ENCODE measurements around the gene COBLL1.

Gene COBLL1

DNA sequence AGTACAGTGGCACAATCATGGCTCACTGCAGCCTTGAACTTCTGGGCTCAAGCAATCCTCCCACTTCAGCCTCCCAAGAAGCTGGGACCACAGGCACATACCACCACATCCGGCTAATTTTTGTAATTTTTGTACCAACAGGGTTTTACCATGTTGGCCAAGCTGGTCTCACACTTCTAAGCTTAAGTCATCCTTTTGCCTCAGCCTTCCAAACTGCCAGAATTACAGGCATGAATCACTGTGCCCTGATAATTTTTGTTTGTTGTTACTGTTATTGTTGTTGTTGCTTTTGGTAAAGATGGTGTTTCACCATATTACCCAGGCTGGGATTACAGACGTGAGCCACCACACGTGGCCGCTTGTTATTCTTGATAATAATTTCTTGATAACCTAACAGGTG lies 10.5 kb upstream of the COBLL1 start:
- no peak for DNase-seq (ENCODE audit: low spot score)

DNA sequence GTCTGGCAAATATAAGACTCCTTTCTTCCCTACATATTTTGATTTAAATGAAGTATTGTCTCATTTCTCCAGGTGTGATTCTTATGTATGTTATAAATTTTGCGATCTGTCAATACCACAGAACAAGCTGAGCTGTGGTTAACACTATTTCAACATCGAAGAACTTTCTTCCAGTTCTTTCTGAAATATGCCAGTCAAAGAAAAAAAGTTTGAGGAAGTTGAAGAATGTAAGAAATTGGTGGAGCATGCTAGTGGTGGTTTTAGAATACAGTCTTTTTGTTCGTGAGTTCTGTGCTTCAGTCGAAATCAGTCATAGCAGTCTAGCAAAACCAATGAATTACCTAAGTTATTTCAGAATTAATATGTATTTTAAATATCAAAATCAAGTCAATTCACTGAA lies 8.6 kb upstream of the COBLL1 start:
- DNase-seq (ENCODE audit: low spot score), result no peak

DNA sequence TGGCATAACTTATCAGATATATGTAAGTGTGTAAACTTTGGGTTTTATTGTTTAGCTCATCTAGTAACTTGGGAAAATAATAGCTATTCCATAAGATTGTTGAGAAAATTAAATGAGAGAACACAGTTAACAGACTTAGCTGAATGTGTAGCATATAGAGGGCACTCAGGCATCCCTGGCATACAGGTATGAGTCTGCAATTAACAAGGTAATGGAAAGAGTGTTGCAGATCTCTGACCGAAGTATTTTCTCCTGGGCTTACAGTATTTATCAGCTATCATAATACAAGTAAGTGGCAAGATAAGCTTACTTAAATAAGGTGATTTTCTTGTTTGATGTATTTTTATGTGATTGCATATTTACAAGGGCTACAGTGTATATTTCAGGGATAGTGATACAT lies 7.9 kb upstream of the COBLL1 start:
- no peak for DNase-seq (ENCODE audit: low spot score)

DNA sequence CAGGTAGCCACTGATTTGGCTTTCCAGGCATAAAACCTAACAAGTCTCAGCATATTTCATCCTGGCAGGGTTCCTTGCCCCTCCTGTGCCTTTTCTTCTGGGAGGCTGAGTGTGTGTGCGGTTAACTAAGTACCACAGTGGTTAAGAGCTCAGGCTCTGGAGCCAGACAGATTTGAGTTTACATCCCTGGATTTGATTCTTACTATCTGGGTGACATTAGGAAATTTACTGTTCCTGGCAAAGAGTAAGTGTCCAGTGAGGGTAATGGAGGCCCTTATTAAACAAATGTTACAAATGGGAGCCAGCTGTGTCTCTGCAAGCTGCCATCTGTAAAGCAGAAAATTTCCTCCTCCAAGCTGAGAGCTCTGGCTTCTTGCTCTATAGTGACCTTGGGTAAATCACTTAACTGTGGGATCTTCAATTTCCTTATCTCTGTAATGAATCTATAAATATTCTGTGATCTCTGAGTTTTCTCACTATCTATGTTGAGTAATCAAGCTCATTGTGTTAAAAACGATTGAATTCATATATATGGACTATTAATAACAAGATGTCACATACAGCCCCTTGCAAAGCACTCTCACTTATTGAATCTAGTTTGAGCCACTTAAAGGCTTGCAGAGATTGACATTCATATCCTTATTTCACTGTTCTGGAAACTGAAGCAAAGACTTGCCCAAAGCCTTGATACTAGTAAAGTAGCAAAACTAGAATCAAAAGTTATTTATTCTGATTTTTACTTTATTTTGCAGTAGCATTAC lies 6.5 kb upstream of the COBLL1 start:
- no peak for DNase-seq (ENCODE audit: low spot score)

DNA sequence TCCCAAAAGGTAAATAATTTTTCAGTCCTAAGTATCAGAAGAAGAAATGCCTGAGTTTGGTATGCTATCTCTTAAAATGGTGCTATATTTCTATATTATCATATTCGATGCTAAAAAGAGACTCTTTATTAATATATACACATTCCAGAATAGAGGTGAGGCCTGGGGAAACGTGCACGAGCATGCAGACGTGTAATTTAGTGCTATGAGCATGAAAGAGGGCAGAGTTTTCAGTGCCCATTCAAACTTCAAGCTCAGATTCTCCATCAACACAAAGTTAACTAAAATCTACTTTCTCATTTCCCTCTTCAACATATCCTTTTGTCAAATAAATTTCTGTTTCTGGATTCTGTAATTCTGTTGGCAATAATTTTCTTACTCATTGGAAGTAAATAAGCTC lies 5.7 kb upstream of the COBLL1 start:
- no peak for DNase-seq (ENCODE audit: low spot score)

DNA sequence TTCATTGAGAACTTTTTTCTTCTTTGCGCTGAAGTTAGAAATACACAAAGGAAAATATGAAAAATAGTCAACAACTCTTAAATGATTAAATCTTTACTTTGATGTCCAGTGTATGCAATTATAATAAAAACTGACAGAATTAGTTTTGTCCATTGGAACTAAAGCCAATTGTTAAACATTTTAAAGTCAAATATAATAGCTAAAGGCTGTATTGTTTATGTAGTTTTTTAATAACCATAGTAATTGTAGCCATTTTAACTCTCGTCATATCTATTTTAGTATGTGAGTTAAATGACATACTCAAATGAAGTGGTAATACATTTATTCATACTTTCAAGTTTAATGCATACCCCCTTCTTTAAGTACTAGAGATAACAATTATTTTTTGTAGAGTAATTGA lies 4.7 kb upstream of the COBLL1 start:
- no peak for DNase-seq (ENCODE audit: low spot score)

DNA sequence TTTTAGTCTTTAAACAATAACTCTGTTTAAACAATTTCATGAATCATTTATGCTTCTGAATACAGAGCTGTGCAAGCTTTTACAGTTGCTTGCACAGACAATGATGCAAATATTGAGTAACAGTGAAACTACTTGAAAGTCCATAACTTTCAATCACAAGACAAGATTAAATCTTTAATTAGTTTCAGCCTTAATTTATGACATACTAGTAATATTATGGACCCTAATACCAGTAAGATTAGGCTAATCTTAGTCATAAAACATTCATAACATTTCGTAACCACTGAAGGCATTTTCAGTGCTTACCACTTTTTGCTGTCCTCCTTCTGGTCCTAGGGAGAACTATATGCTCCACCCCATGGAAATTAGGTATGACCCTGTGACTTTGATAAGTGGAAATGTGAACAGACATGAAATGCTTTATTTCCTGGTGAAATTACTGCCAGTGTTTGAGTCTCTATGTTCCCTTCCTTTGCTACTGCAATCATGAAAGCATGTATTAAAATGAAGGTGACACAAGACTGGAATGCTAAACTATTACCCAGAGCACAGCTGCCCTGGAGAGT lies 1.8 kb upstream of the COBLL1 start:
- DNase-seq (ENCODE audit: low spot score), result no peak

DNA sequence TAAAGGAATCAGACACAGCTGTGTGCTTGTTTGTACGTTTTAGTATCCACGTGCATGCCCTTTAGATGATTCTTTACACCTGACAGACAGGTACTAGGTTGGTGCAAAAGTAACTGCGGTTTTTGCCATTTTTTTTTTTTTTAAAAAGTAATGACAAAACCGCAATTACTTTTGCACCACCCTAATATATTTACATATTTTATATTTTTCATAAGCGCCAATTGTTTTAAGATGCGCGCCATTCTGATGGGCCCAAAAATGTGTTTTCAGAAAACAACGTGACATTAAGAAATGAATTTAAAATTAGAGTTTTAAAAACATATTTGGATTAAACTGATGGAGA lies 972 bp upstream of the COBLL1 start:
- no peak for DNase-seq (ENCODE audit: low spot score)

DNA sequence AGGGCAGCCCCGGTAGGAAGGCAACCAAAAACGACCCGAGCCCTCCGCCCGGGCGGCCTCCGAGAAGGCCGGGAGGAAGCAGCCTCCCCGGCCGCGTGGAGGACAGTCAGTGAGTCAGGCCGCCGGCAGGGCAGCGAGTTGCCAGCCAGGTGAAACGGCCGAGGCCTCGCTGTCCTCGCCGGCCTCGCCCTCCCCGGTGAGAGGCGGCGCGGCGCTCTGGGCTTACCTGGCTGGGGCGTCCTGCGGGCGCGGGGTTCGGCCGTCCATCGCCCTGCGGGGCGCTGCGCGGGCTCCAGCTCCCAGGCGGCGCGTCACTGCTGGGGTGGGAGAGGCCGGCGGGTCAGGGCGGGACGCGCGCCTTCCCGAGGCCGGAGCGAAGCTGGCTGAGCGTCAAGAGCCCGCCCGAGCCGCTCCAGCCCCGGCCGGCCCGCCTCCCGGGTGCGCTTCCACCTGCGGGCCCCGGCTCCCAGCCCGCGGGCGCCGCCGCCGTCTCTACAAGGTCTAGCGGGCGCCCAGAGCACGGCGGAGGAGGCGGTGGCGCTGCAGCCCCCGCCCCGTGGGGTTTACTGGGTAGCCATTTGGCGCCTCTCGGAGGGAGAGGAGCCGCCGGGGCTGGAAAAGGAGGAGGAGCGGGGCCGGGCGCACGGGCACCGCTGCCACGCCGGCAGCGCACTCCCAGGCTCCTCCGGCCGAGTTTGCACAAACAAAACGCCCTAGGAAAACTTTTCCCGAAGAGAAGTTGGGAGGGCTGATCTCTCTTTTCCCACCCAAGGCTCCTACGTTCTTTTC lies 499 bp downstream of the COBLL1 start:
- DNase-seq (ENCODE audit: low spot score), result peak; percentile 71

DNA sequence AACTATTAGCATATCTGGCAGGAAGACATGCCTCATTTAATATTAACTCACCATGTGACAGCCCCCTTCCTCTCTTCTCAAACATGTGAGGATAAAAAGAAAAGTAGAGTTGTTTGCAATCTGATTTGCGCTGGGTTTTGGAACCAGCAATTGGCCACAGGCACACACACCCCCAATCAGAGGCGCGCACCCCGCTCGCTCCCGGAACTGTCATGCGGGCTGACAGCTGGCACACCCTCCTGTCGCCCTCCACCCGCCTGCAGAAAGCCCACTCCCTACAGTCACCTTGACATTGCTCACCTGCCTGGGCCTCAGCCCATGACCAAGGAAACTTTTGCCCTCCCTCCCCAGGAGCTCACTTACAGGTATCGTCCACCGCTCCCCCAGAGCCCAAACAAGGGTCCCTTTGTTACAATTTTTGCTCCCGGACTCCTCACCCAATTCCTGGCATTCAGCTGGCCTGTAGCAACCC lies 1.1 kb downstream of the COBLL1 start:
- DNase-seq (ENCODE audit: low spot score), result peak; percentile 40

DNA sequence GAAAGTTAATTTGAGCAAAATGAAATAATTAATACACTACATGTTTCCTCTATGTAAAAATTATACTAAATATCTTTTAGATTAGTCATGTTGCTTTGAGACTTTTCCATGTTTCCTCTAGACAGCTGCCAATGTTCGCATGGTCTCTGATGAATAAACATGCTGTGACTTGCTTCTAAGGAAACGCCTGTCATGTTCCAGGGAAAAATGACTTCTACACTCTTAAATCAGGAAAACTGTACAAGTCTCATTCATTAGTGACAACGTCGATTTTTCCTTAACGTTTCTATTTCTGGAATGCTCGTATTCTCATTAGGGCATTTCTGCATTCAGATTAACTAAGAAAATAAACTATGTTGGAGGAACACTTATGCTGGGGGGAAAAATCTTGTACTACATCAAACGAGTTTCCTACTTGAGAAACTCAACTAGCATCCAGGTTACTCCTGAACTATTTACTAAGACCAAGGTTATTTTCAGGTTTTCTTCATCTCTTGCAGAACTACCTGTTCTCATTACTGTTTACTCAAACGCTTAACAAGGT lies 1.6 kb downstream of the COBLL1 start:
- DNase-seq (ENCODE audit: low spot score), result peak; percentile 49

DNA sequence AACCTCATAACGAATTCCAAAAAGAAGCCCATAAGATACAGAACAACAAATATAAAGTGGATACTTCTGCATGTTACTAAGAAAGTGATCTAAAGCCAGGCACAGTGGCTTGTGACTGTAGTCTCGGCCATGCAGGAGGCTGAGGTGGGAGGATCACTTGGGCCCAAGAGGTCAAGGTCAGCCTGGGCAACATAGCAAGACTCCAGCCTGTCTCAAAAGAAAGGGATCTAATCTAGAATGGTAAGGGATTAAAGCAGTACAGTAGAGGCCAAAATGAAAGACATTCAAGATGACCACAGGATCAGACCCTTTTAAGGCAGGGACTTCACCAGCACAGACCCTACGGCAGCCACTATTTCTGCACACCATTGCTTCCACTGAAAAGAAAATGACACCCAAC lies 3.8 kb downstream of the COBLL1 start:
- no peak for DNase-seq (ENCODE audit: low spot score)

DNA sequence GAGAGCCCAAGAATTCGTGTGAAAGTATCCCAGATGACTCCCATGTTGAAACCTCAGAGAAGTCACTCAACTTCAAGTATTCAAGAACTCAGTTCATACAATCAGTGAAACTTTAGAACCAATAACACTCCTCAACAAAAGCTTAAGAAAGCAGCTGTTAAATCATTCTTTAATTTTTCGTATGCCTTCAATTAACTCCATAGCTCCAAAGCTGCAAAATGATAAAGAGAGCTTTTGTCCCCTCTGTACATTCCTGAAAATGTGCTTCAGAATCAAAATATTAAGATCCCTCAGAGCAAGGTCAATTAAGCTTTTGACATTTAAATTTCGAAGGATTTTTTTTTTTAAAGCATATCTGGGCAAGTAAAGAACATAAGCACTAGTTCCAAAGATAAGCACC lies 4.7 kb downstream of the COBLL1 start:
- DNase-seq (ENCODE audit: low spot score), result no peak

DNA sequence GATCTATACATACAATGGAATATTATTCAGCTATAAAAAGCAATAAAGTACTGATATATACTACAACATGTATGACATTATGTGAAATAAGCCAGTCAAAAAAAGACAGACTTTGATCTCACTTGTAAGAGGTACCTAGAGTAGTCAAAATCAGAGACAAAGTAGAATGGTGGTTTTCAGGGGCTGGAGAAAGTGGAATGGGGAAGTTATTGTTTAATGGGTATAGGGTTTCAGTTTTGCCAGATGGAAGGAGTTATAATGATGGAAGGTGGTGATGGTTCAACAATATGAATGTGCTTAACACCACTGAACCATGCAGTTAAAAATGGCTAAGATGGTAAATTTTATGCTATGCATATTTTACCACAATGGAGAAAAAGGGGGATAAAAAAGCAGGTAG lies 6.3 kb downstream of the COBLL1 start:
- no peak for DNase-seq (ENCODE audit: low spot score)

DNA sequence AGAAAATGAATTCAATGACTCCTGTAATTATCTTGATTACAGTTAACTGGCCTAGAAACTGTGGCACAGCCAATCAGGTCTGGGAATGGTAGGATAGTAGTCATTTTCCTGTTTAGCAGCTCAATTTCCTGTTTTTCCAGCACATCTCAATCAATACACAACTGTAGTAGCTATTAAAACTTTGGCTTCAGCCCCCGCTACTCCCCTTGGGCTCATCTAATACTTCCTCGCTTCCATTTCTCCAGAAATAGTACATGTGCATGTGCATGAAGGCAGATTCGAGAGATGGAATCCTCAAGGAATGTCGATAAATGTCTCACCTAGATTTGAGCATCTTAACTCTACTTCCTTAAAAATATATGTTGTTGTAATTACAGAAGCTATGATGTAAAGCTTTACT lies 9.7 kb downstream of the COBLL1 start:
- no peak for DNase-seq (ENCODE audit: low spot score)

DNA sequence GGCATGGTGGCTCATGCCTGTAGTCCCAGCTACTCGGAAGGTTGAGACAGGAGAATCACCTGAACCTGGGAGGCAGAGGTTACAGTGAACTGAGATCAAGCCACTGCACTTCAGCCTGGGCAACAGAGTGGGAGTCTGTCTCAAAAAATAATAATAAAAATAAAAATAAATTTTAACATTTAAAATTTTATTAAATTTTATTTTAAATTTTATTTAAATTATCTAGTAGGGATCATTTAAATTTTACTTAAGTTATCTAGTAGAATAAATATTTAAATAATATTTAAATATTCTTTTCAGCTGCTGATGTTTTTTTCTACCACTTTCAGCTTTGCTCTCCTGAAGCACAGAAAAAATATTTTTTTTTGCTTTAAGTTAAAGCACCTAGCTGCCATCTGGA lies 10.4 kb downstream of the COBLL1 start:
- DNase-seq (ENCODE audit: low spot score), result no peak

DNA sequence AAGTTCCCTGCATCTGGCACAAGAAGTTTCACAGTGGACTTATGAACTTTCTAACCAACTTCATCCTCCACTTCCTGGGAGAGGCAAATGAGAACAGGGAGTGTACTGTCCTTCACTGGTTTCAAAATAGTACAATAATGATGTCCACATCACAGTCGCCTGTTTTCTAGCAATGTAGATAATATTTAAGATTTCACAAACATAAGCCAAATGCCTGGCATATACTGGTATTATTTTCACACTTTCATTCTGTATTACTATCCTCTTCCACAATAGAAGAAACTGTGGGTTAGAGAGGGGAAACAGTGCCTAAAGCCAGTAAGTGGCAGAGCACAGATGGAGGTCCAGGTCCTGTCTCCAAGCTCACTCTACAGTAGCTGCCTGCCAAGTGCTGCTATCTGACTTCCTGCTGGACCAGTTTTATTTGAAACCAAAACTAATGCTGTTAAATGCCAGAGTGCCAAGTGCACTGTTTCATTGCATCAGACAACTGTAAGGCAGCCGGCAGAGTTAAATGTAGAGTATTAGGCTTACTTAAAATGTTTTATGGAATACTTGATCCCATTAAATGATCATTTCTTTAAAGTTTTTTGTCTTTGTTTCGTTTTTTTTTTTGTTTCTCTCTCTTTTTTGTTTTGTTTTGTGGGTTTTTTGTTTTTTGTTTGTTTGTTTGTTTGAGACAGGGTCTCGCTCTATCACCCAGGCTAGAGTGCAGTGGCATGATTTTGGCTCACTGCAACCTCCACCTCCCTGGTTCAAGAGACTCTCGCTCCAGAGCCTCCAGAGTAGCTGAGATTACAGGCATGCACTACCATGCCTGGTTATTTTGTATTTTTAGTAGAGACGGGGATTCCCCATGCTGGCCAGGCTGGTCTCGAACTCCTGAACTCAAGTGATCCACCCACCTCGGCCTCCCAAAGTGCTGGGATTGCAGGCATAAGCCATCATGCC lies 15.1 kb downstream of the COBLL1 start:
- no peak for DNase-seq (ENCODE audit: low spot score)

DNA sequence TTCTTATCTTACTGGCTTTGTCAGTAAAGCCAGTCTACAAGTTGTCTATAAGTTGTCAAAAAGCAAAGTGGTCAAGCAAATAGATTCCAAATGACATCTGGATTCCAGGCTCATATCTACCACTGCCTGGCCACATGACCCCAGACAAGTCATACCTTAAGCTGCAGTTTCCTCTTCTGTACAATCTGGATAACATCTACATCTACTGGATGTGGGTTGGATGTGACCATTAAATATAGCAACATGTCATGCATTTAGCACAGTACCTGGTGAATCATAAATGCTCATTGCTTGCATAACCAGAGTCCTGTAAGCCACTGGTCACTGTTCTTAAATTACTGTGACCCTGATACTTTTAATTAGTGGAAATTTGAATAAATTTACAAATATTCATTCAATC lies 16.8 kb downstream of the COBLL1 start:
- DNase-seq (ENCODE audit: low spot score), result no peak

DNA sequence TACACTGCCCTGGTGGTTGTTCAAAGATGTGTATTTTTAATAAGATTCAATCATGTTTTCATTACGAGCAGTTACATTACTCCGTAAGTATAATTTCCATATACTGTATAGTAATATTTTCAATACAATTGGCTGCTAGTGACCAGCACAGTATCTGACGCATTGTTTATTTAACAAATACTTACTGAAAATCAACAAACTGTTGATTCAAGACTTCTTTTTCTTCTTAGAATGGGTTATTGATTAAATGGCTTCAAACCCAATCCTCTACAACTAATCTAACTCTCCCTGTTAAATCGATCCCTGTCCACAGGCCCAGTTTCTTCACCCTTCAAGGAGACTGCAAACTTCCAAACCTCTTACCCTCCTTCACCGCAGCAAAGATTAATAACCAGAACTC lies 18.5 kb downstream of the COBLL1 start:
- no peak for DNase-seq (ENCODE audit: low spot score)

DNA sequence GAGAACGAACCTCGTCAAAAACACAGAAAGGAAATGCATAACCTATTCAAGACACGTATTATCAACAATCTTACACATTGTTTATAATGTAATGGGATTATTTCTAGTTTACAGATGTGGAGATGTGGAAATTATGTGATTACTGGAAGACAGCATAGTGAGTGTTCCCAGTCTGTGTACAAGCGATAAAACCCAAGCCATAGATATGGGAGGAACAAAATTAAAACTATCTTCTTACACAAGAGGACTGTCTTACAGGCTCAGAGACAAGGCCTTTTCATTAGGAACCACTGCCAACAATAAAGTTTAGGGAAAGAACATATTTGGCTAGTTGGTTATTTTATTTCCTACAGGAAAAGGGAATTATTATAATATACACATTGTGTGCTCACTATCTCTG lies 20.3 kb downstream of the COBLL1 start:
- no peak for DNase-seq (ENCODE audit: low spot score)

DNA sequence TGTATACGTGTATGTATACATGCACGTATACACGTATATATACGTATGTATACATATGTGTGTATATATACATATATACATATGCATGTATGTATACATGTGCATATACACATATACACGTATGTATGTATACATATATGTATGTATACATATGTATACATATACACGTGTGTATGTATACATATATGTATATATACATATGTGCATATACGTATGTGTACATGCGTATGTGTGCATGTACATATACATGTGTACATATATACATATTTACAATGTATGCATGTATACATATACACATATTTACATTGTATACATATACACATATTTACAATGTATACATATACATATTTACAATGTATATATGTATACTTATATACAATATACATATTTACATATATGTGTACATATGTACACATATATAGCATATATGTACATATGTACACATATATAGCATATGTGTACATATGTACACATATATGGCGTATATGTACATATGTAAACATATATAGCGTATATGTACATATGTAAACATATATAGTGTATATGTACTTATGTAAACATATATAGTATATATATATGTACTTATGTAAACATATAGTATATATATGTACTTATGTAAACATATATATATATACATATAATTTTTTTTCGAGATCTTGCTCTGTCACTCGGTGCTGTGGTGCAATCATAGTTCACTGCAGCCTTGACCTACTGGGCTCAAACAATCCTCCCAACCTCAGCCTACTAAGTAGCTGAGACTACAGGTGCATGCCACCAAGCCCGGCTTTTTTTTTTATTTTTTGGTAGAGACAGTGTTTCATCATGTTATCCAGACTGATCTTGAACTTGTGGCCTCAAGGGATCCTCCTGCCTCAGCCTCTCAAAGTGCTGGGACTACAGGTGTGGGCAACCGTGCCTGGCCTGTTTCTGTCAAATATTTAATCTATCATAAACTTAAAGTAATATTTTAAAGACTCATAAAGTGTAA lies 23.2 kb downstream of the COBLL1 start:
- no peak for DNase-seq (ENCODE audit: low spot score)
